ENCODE data around the gene CDCA4. TPM values are rescaled to one million over a fixed set of nuclear protein-coding genes. Genes with fewer than 3 reads are reported as not detected.
"Not testable (repeated sequence)": the region's sequence is repeated elsewhere in the genome, so short reads cannot be mapped to it uniquely, and the experiment has no call there.

The CDCA4 gene
- 10 to 100 TPM; 17.4 to 19.3 (median 18.7) TPM for polyA plus RNA-seq (ENCODE audit: insufficient read length in 3 of 3)

DNA sequence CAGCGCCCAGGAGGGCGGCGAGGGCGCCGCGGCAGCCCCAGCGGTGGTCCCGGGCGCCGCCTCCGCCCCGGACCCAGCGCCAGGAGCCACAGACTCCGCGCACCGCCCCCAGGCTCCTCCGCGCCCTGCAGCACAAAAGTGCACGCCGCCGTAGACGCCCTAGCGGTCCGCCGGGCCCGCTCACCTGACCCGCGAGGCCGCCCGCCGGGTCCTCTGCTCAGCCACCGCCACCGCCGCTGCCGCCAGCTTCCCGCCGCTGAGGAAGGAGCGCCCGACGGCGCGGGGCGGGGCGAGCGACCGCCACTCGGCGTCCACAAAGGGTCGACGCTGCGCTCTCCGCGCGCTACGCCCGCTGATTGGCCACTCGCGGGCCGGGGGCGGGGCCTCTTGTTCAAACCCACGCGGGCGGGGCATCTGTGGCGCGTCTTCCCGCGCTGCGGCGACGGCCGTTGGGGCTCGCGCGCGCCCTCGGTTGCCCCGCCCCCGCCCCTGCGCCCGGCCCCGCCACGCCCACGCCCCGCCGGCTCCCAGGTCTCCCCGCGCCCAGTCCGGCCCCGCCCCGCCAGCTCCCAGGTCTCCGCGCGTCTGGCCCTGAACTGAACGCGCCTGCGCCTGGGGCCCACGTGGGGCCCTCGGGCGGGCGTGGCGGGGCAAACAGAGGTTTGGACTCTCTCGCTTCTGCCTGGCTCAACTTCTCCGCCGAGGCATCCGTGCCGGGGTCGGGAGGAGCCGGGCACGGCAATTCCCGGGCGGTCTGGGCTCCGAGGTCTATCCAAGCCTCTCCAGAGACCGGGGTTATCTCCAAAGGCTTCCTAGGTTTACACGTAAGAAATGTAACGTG lies at the start of gene CDCA4:
CDCA4 (minus strand) TSS at position 269 of the 841 bp plus-strand sequence. CDS start 9,154 bp downstream, outside the sequence.
- DNase-seq (ENCODE audit: low read depth in 3 of 3, low spot score in 2 of 3): peak; percentile 72 to 91 (median 86)

DNA sequence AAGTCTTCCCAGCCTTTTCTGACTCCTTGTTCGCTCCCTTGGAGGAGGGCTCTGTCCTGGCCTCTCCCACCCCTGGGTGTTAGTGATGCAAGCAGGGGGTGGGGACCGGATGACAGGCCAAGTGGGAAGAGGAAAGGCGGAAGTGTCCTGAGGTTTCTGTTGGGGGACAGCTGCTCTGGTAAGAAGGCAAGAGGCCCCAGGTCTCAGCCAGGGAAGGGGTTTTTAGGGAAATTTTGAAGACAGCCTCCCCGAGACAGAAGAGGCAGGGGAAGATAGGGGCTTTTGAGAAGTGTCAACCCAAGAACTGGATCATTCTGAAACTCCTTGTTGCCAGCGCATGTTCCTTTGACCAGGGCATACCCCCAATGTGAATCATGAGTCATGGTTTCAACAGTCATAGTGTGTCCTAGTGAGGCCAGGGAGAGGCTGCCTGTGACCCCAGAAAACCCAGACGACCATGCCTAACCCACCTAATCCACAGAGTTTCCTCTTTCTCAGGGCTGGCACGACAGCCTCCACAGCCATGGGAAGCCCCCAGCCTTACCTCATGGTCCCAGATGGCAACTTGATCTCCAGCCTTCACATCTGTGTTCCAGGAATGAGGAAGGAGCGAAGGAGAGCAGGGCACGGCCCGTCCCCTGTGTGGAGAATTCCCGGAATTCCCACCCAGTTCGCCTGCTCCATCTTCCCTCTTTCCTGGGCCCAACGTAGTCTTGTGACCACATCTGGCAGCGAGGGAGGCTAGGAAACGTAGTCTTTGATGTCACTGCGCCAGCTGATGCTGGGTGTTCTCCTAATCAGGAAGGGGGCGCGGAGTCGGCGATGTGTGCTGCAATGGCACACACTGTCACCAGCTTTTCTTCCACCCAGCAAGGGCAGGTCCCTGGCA lies 49.2 kb upstream of the CDCA4 start:
- no peak for DNase-seq (ENCODE audit: low read depth in 3 of 3, low spot score in 2 of 3)

DNA sequence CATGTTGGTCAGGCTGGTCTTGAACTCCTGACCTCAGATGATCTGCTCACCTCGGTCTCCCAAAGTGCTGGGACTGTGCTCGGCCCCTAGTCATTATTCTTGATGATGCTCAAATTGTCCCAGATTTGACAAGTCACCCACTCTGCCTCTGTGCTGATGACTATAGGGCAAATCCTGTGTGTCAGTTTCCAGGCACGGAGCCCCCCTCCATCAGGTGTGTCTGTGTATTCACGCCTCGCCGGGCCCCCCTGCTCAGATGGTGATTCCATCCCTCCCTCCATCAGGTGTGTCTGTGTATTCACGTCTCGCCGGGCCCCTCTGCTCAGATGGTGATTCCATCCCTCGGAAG lies 48.6 kb upstream of the CDCA4 start:
- no peak for DNase-seq (ENCODE audit: low read depth in 3 of 3, low spot score in 2 of 3)

DNA sequence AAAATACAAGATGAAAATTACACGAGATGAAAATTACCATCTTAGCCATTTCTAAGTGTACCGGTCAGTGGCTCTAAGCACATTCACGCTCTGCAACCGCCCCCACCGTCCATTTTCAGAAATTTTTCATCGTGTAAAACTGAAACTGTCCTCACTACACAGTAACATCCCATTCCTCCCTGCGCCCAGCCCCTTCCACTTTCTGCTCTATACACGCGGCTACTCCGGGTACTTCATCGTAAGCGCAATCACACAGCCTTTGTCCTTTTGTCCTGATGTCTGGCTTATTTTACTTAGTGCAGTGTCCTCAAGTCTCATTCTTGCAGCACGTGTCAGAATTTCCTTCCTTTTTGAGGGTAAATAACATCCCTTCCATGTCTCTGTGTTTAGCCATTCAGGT lies 47.9 kb upstream of the CDCA4 start:
- no peak for DNase-seq (ENCODE audit: low read depth in 3 of 3, low spot score in 2 of 3)

DNA sequence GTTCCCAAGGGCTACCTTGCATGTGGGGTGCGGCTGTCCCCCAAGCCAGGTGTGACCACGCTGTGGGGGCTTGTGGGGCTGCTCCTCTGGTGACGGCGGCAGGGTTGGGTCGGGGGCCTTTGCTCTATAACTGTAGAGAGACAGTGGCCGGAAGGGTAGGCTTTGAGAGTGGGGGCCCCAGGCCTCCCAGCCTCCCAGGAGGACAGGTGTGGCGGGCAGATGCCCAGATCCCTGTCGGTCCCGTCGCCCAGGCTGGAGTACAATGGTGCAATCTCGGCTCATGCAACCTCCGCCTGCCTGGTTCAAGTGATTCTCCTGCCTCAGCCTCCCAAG lies 47.1 kb upstream of the CDCA4 start:
- no peak for DNase-seq (ENCODE audit: low read depth in 3 of 3, low spot score in 2 of 3)

DNA sequence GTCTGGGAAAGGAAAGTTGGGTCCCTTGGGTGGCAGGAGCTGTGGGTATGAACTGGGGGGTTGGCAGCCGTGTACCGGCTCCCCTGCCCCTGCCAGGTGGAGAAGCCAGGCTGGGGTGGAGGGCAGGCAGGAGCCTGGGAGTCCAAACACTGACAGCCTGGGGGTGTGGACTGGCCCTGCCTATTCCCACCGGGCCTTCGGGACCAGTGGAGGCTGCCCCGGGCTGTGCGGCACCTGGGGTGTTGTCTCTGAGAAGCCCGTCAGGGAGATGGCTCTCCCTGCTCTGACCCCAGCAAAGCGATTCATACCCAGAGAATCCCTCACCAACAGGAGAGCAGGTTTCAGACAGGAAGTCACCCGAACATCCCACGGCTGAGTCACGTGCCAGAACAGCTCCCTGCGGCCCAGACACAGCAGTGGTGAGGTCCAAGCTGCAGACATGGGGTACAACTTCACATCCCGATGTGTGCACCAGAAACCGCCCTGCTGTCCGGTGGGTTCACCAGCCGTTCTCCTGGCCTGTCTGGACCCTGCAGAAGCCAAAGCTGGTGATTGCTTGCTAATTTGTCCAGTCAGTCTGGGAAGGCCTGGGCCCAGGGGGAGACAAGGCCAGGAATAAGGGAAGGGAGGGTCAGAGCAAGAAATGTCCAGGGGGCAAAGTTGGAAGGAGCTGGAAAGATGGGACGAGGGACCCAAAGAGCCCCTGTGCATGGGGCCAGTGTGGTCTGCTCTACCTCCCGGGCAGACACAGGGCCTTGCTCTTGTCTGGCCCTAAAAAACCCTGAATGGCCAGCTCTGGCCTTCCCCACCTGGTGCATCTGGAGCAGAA lies 46.5 kb upstream of the CDCA4 start:
- no peak for DNase-seq (ENCODE audit: low read depth in 3 of 3, low spot score in 2 of 3)

DNA sequence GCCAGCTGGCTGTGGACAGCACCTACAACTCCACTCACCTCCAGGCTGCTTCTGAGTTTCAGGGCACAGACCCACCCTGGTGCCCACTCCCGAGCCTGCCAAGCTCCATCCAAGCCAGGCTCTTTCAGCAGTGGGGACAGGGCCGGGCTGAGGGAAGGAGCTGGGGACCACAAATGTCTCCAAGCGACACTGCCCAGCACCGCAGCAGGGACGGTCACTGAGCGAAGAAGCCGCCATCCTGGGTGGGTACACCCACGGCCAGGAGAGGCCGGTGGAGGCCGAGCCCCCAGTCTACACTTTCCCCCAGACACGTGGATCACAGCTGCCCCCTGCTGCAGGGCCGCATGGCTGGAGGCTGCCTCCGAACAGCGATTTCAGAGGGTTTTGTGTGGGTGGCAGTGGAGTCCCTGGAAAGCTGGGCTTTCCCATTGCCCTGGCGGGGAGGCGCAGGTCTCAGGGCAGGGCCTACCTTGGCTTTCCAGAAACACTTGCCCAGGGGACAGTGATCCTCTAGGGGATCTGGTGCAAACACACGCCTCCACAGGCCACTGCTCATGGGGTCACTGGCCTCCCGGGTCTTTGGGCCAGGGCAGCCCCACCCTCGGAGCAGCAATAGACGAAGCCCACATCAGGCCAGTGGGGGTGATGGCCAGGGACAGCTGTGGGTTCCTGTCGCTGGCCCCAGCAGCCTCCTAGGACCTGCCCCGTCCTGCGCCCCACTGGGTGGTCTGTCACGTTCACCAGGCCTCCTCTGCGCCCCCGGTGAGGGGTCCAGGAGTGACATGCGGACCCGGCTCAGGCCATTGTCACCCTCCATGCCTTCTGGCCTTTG lies 45.6 kb upstream of the CDCA4 start:
- no peak for DNase-seq (ENCODE audit: low read depth in 3 of 3, low spot score in 2 of 3)

DNA sequence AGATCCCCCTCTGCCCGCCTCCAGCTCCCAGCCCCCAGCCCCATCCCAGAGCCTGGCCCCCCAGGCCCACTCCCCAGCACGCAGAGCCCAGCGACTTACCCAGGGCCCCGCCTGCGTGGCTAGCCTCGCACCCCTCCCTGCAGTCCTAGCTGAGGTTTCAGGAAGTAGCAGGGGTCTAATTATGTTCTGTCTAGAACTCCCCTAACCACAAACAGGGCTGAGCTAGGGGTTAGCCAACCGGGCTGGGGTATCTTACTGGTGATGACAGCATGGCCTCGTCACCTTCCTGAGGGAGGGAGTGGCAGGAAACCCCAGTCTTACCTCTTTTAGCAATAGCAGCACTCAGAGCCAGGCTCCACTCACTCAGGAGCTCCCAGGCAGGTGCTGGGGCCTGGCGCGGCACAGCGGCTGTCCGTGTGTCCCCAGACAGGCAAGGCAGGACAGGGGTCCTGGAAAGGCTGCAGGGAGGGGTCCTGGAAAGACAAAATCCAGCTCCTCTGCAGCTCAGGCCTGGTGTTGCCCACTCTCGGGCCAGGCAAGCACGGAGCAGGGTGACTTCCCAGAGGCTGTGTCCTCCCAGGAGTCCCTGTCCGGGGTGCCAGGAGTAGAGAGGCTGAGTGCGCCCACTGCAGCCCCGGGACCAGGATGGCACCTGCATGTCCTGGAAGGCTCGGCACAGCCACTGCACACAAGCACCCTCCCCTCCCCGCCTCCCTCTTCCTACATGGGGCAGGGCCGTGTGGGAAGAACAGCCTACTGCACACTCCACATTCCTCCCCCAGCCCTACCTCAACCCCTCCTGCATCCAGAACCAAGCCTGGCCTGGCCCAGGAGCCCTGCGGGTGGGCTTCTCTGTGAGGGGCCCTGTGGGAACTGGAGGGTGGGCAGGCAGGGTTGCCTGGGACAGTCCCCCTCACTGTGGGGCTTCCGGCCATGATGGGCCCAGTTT lies 44.7 kb upstream of the CDCA4 start, which contains the start of gene GPR132:
GPR132 (minus strand) TSS at position 151 of the 949 bp plus-strand sequence. CDS start 10,010 bp downstream, outside the sequence.
- DNase-seq (ENCODE audit: low read depth in 3 of 3, low spot score in 2 of 3): no peak

DNA sequence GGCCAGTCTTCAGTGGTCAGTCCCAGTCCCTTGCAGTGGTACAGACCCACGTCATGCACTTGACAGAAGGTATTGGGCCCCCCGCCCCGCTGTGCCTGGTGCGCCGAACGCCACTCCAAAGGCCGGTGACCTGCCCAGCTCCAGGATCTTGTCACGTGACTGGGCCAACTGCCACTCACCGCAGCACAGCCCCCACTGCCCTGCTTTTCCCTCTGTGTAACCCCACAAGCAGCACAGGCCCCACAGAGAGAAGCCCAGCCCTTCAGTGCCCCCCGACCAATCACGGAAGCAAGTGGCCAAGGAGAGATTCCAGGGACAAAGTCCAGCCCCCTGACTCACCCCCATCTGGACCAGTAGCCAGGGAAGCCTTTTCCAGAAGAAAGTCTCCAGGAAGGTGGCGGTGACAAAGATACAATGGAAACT lies 43.8 kb upstream of the CDCA4 start:
- DNase-seq (ENCODE audit: low read depth in 3 of 3, low spot score in 2 of 3): no peak

DNA sequence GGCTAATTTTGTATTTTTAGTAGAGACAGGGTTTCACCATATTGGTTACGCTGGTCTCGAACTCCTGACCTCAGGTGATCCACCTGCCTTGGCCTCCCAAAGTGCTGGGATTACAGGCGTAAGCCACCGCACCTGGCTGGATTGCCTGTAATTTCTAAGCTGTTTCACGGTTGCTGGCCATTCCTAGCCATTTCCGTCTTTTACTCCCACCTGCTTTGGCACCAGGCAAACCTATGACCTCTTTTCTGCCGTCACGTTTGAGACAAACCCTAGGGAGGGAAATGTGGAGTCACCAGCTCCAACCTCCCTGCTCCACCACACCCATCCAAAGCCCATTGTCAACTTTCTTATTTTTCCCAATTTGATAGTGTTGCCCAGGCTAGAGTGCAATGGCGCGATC lies 43.1 kb upstream of the CDCA4 start:
- no peak for DNase-seq (ENCODE audit: low read depth in 3 of 3, low spot score in 2 of 3)

DNA sequence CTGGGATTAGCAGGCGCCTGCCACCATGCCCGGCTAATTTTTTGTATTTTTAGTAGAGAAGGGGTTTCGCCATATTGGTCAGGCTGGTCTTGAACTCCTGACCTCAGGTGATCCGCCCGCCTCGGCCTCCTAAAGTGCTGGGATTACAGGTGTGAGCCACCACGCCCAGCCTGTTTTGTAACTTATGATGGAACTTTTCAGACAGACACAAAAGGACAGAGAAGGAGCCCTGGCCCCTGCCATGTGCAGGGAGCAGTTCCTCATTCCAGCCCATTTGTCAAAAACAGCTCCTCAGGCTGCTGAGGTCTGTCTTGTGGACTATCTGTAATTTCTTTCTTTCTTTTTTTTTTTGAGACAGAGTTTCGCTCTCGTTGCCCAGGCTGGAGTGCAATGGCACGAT lies 42.6 kb upstream of the CDCA4 start:
- not testable (repeated sequence) for DNase-seq (ENCODE audit: low read depth in 3 of 3, low spot score in 2 of 3)

DNA sequence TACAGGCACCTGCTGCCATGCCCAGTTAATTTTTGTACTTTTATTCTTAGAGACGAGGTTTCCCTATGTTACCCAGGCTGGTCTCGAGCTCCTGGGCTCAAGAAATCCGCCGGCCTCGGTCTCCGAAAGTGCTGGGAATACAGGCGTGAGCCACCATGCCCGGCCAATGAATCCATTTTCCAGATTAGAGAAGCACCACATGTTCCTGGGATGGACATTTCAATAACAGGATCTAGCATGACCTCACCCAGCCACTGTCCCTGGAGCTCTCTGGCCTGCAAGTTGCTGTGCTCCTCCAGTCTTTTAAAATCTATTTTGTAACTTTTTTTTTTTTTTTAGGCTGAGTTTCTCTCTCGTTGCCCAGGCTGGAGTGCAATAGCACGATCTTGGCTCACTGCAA lies 42.2 kb upstream of the CDCA4 start:
- no peak for DNase-seq (ENCODE audit: low read depth in 3 of 3, low spot score in 2 of 3)

DNA sequence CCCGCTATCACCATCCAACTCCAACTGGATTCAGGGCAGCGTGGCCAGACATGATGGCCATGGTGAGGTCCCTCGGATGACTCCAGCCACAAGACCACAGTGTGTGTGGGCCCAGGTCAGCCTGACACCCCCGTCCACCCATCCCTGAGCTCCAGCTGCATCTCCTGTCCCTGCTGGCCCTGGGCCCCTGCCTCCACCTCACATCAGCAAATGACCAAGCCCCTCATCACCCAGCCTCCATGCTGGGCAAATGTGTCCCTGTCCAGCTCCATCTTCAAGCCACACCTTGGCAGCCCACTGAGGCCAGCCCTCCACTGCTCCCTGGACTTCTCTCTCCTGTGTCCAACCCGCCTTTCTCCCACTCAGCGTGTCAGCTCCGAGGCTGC lies 41.2 kb upstream of the CDCA4 start:
- no peak for DNase-seq (ENCODE audit: low read depth in 3 of 3, low spot score in 2 of 3)

DNA sequence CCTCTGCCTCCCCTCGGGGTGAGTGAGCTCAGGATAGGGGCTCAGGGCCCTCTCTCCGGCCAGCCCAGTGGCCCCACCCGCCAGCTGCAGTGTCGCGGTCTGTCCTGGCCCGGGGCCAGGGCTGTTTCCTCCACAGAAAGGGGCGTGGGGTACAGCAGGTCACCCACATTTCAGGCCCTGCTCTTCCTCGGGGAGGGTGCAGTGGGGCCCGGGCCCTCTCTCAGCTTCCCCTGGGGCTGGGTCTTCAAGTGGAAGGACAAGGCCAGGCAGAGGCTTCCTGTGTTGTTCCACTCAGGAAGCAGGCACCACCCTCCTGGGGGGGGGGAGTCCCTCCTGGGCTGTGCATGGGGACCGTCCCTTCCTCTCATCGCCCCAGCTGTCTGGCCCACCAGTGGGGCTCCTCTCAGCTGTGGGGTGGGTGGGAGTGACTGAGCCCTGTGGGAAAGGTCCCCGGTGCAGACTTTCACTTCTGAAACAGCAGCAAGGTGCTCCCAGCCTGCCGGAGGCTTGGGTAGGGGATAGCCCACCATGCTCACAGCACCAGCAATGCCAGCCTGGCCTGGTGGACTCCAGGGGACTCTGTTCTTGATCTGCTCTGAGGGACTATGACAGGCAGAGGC lies 40.7 kb upstream of the CDCA4 start:
- no peak for DNase-seq (ENCODE audit: low read depth in 3 of 3, low spot score in 2 of 3)

DNA sequence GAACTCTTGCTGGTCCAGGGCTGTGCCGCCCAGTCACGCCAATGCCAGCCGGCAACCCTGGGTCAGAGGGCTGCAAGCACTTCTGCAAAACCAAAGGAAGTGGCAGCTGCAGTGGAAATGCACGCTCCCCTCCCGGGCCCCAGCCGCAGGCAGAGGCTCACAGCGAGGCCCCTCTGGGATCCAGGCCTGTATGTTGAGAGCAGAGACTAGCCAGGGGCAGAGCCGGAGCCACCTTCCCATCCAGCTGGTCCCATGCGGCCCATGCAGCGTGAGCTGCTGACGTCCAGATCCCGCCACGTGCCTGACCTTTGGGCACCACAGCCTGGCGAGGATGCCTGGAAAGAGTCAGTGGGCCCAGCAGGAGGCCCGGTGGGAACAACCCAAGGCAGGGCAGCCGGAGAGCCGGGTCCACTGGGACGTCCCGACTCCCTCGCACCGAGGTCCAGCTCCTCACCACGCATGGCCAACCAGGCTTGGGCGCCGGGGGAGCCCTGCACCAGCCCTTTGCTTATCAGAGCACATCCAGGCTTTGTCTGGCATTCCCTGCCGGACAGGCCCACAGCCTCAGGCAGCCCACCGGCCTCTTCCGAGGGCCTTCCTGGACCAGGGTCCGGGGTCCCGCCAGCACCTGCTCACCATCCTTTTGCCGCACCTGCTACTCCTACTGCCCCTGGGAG lies 40.0 kb upstream of the CDCA4 start:
- DNase-seq (ENCODE audit: low read depth in 3 of 3, low spot score in 2 of 3): no peak

DNA sequence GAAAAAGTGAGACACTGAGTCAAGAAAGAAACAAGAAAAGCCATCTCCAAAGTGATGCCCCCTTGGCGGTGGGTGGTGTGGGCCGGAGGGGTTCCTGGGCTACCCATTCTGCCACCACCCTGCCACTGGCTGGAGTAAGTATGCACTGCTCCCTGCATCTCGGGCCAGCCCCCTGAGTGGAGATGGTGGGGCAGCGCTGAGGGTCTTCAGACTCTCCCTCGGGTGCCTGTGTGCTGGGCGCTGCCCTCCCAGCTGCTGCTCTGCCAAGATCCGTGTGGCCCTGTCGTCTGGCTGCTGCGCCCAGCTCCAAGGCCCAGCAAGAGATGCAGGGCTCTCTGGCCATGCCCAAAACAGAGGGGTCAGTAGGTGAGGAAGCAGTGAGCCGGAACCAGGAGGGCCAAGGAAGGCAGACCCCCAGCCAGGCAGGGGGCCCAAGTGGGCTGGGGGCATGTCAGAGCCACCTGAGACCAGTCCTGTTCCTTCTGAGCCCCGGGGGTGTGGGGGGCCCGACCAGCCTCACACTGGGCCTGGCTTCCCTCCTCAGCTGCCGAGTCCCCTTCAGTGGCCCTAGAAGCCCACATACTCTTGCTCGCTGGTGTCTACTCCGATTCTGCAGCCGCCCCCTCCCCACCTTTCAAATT lies 39.2 kb upstream of the CDCA4 start:
- DNase-seq (ENCODE audit: low read depth in 3 of 3, low spot score in 2 of 3): no peak
